ENCODE data around the gene HSPA1A. TPM values are rescaled to one million over a fixed set of nuclear protein-coding genes. Genes with fewer than 3 reads are reported as not detected.

Gene HSPA1A
- total and polyA plus RNA-seq, 9 of the 15 experiments (the other 6 are each of a cell fraction or from before 2014, with no cell fraction given), result 2.2 to 273 (median 107) TPM

GRCh38 chr6:31862344-31863235 is 47.2 kb downstream of the HSPA1A start, which contains the start of gene NEU1 (continued):
- TF ChIP-seq ZNF318 (IDR thresholded peaks at IDR 0.05; ENCODE audit: borderline replicate concordance in 1 of 2, low read depth in 1 of 2) (peak in 1 of 2 experiments; percentile 88; a peak in 2 of 4 replicates), PATZ1 (CRISPR knock-in tag; IDR thresholded peaks at IDR 0.05; ENCODE audit: borderline replicate concordance) (no peak), HMG20A (CRISPR knock-in tag; conservative IDR thresholded peaks at IDR 0.05) (peak; percentile 55; the same call in 1 of the 2 replicates), ZNF324 (CRISPR knock-in tag; IDR thresholded peaks at IDR 0.05) (no peak), HDAC3 (IDR thresholded peaks at IDR 0.05; ENCODE audit: borderline replicate concordance, partially characterized antibody) (no peak), TAF9B (IDR thresholded peaks at IDR 0.05; ENCODE audit: partially characterized antibody) (no peak), KDM5B (IDR thresholded peaks at IDR 0.05; ENCODE audit: insufficient replicate concordance, low read depth, low read length) (peak; percentile 99), SP1 (CRISPR knock-in tag; IDR thresholded peaks at IDR 0.05) (peak; percentile 97), RB1 (IDR thresholded peaks at IDR 0.05; ENCODE audit: low read depth) (peak; percentile 96), SMARCB1 (IDR thresholded peaks at IDR 0.05; ENCODE audit: insufficient read length, low read depth) (no peak), PYGO2 (tag; IDR thresholded peaks at IDR 0.05) (no peak), TAF7 (tag; IDR thresholded peaks at IDR 0.05) (peak; percentile 88), PCBP1 (IDR thresholded peaks at IDR 0.05; ENCODE audit: low read depth, low read length, poor library complexity, severe bottlenecking) (peak; percentile 85), ZNF311 (CRISPR knock-in tag; IDR thresholded peaks at IDR 0.05) (no peak), KAT2B (IDR thresholded peaks at IDR 0.05; ENCODE audit: low read depth, low read length) (no peak), RBM39 (optimal IDR thresholded peaks at IDR 0.05; ENCODE audit: low read depth, low read length) (no peak), ZNF785 (CRISPR knock-in tag; IDR thresholded peaks at IDR 0.05) (no peak)
